HEK293 (cell line): ENCODE results near the gene PLS3.

Experiments used
- CTCF ChIA-PET: fragments of 350-600 bp; formaldehyde crosslinking; extraction: SDS; loops from one replicate; lab custom pipeline; 2021; ENCODE audit warnings: antibody characterized with exemption; lab: Yijun Ruan, JAX
- POLR2A ChIA-PET: fragments of 300-600 bp; formaldehyde crosslinking; extraction: SDS; loops from one replicate; lab custom pipeline; 2020; ENCODE audit warnings: antibody characterized with exemption, inconsistent platforms; lab: Yijun Ruan, JAX
- H3K27ac ChIP-seq: fragments of 200-500 bp; sonication (Bioruptor generic); 2 replicates; pipeline ENCODE4 v1.5.1; 2014; ENCODE audit warnings: low read depth, low read length, control low read depth, inconsistent platforms; ENCODE audit errors: extremely low read depth
- H3K36me3 ChIP-seq, 2 experiments: fragments of 200-500 bp in 1 of 2; sonication (Bioruptor generic) in 1 of 2; 1 replicate in 1 of 2; 2 replicates in 1 of 2; pipeline ENCODE4 v1.5.1; 2014 to 2017; ENCODE audit warnings: inconsistent platforms in 2 of 2, low read length in 2 of 2; ENCODE audit not compliant: control insufficient read depth in 2 of 2, insufficient read depth in 1 of 2
- H3K4me1 ChIP-seq: fragments of 200-500 bp; sonication (Bioruptor generic); 2 replicates; pipeline ENCODE4 v1.5.1; 2014; ENCODE audit warnings: mild to moderate bottlenecking, low read length, inconsistent platforms; ENCODE audit not compliant: control insufficient read depth, insufficient read depth
- H3K4me3 ChIP-seq: 2 replicates; pipeline ENCODE4 v1.5.1; 2011; ENCODE audit warnings: low read depth, mild to moderate bottlenecking, control low read depth, low read length, moderate library complexity
- H3K9me3 ChIP-seq: fragments of 200-500 bp; sonication (Bioruptor generic); 2 replicates; pipeline ENCODE4 v1.5.1; 2014; ENCODE audit warnings: low read depth, low read length, inconsistent platforms; ENCODE audit not compliant: control insufficient read depth, insufficient read depth
- ATF2 ChIP-seq: fragments of 450-650 bp; formaldehyde crosslinking; IDR thresholded peaks from 2 replicates; pipeline ENCODE4 v1.5.1; 2016; ENCODE audit warnings: missing biosample characterization, missing genetic modification characterization, low read depth
- FEZF1 ChIP-seq: fragments of 450-650 bp; formaldehyde crosslinking; IDR thresholded peaks from 2 replicates; pipeline ENCODE4 v1.5.1; 2016; ENCODE audit warnings: missing biosample characterization, missing genetic modification characterization
- IKZF3 ChIP-seq: fragments of 450-650 bp; IDR thresholded peaks from 2 replicates; pipeline ENCODE4 v1.5.0; 2018; ENCODE audit warnings: missing biosample characterization, mild to moderate bottlenecking, missing genetic modification characterization, moderate library complexity
- OSR2 ChIP-seq: fragments of 450-650 bp; formaldehyde crosslinking; IDR thresholded peaks from 2 replicates; pipeline ENCODE4 v1.5.1; 2016; ENCODE audit warnings: missing biosample characterization, missing genetic modification characterization
- SP7 ChIP-seq: fragments of 450-650 bp; formaldehyde crosslinking; IDR thresholded peaks from 2 replicates; pipeline ENCODE4 v1.5.1; 2016; ENCODE audit warnings: missing biosample characterization, missing genetic modification characterization
- TRIM28 ChIP-seq: IDR thresholded peaks from 2 replicates; pipeline ENCODE4 v1.6.1; 2011; ENCODE audit warnings: low read length, control low read depth, borderline replicate concordance
- TSHZ1 ChIP-seq: fragments of 450-650 bp; formaldehyde crosslinking; IDR thresholded peaks from 2 replicates; pipeline ENCODE4 v1.5.1; 2016; ENCODE audit warnings: missing biosample characterization, missing genetic modification characterization, borderline replicate concordance
- WT1 ChIP-seq: fragments of 450-650 bp; formaldehyde crosslinking; IDR thresholded peaks from 2 replicates; pipeline ENCODE4 v1.5.1; 2016; ENCODE audit warnings: missing biosample characterization, missing genetic modification characterization
- YY1 ChIP-seq: fragments of 450-650 bp; formaldehyde crosslinking; IDR thresholded peaks from 2 replicates; pipeline ENCODE4 v1.5.1; 2018; ENCODE audit warnings: missing biosample characterization, missing genetic modification characterization
- ZBTB20 ChIP-seq: fragments of 450-650 bp; formaldehyde crosslinking; IDR thresholded peaks from 2 replicates; pipeline ENCODE4 v1.5.1; 2016; ENCODE audit warnings: missing biosample characterization, missing genetic modification characterization
- ZBTB21 ChIP-seq: fragments of 450-650 bp; formaldehyde crosslinking; IDR thresholded peaks from 2 replicates; pipeline ENCODE4 v1.5.1; 2017; ENCODE audit warnings: missing biosample characterization, missing genetic modification characterization
- ZNF112 ChIP-seq: fragments of 450-650 bp; formaldehyde crosslinking; IDR thresholded peaks from 2 replicates; pipeline ENCODE4 v1.5.0; 2017; ENCODE audit warnings: missing biosample characterization, missing genetic modification characterization
- ZNF155 ChIP-seq: fragments of 450-650 bp; formaldehyde crosslinking; IDR thresholded peaks from 2 replicates; pipeline ENCODE4 v1.5.1; 2016; ENCODE audit warnings: missing biosample characterization, missing genetic modification characterization
- ZNF174 ChIP-seq: fragments of 450-650 bp; formaldehyde crosslinking; IDR thresholded peaks from 2 replicates; pipeline ENCODE4 v1.5.0; 2017; ENCODE audit warnings: missing biosample characterization, mild to moderate bottlenecking, missing genetic modification characterization
- ZNF214 ChIP-seq: fragments of 450-650 bp; formaldehyde crosslinking; IDR thresholded peaks from 2 replicates; pipeline ENCODE4 v1.5.1; 2017; ENCODE audit warnings: missing biosample characterization, mild to moderate bottlenecking, missing genetic modification characterization, borderline replicate concordance
- ZNF221 ChIP-seq: fragments of 450-650 bp; formaldehyde crosslinking; IDR thresholded peaks from 2 replicates; pipeline ENCODE4 v1.5.1; 2017; ENCODE audit warnings: missing biosample characterization, missing genetic modification characterization, borderline replicate concordance
- ZNF24 ChIP-seq: fragments of 450-650 bp; formaldehyde crosslinking; IDR thresholded peaks from 2 replicates; pipeline ENCODE4 v1.5.1; 2016; ENCODE audit warnings: missing biosample characterization, missing genetic modification characterization
- ZNF561 ChIP-seq: fragments of 450-650 bp; IDR thresholded peaks from 2 replicates; pipeline ENCODE4 v1.5.1; 2018; ENCODE audit warnings: missing biosample characterization, missing genetic modification characterization, borderline replicate concordance
- ZNF621 ChIP-seq: fragments of 450-650 bp; formaldehyde crosslinking; IDR thresholded peaks from 2 replicates; pipeline ENCODE4 v1.5.1; 2017; ENCODE audit warnings: missing biosample characterization, missing genetic modification characterization
- ZNF624 ChIP-seq: fragments of 450-650 bp; formaldehyde crosslinking; IDR thresholded peaks from 2 replicates; pipeline ENCODE4 v1.5.1; 2017; ENCODE audit warnings: missing biosample characterization, missing genetic modification characterization
- ZNF658 ChIP-seq: fragments of 450-650 bp; formaldehyde crosslinking; IDR thresholded peaks from 2 replicates; pipeline ENCODE4; 2016; ENCODE audit warnings: missing biosample characterization, missing genetic modification characterization
- ZNF677 ChIP-seq: fragments of 450-650 bp; IDR thresholded peaks from 2 replicates; pipeline ENCODE4 v1.5.0; 2018; ENCODE audit warnings: missing biosample characterization, mild to moderate bottlenecking, missing genetic modification characterization, moderate library complexity
- ZSCAN18 ChIP-seq: fragments of 450-650 bp; formaldehyde crosslinking; IDR thresholded peaks from 2 replicates; pipeline ENCODE4 v1.5.1; 2016; ENCODE audit warnings: missing biosample characterization, missing genetic modification characterization
- ZSCAN23 ChIP-seq: fragments of 450-650 bp; formaldehyde crosslinking; IDR thresholded peaks from 2 replicates; pipeline ENCODE4 v1.5.1; 2016; ENCODE audit warnings: missing biosample characterization, missing genetic modification characterization

The PLS3 gene

GRCh38 chrX:115616943-115617563 is 56.1 kb downstream of the PLS3 start (continued):
- TF ChIP-seq WT1 (tag by site-specific recombination), result no peak
- TF ChIP-seq SP7 (tag by site-specific recombination), result peak; percentile 57; the same call in 1 of the 2 replicates
- TF ChIP-seq ZNF677 (tag by site-specific recombination), result no peak
- TF ChIP-seq IKZF3 (tag by site-specific recombination), result peak; percentile 45; the same call in 1 of the 2 replicates

GRCh38 chrX:115622534-115622933 is 61.6 kb downstream of the PLS3 start:
- TF ChIP-seq ATF2 (tag by site-specific recombination), result no peak
- ChIA-PET CTCF (interaction anchor here (1.1 kb wide), 1 partner anchor 292 kb away, joined by 3 read pairs; no protein-coding TSS in a partner anchor), POLR2A (no interaction called here)
- H3K4me1 ChIP-seq, result no peaks in the 10 kb centered on the region
- no peak overlapping the region for H3K4me3 ChIP-seq
- H3K36me3 ChIP-seq, result peaks cover 23 to 42% of the 10 kb centered on the region in 2 experiments
- no peak overlapping the region for H3K27ac ChIP-seq
- no peaks in the 10 kb centered on the region for H3K9me3 ChIP-seq

GRCh38 chrX:115624916-115625315 is 63.9 kb downstream of the PLS3 start:
- Histone ChIP-seq H3K9me3 (no peaks in the 10 kb centered on the region), H3K36me3 (peaks cover 25 to 64% of the 10 kb centered on the region in 2 experiments), H3K4me3 (no peak overlapping the region), H3K27ac (no peak overlapping the region), H3K4me1 (no peaks in the 10 kb centered on the region)
- CTCF ChIA-PET, result interaction anchor here (0.6 to 1.1 kb wide), 2 partner anchors 18 to 349 kb away, joined by 3 to 6 read pairs; no protein-coding TSS in a partner anchor
- no peak for TF ChIP-seq OSR2 (tag by site-specific recombination)
- TF ChIP-seq ZNF621, result no peak
- TF ChIP-seq ZSCAN23 (tag by site-specific recombination), result no peak
- no peak for TF ChIP-seq FEZF1 (tag by site-specific recombination)
- no peak for TF ChIP-seq ZNF155 (tag by site-specific recombination)
- TF ChIP-seq ZNF561 (tag by site-specific recombination), result no peak
- TF ChIP-seq ZNF112, result no peak
- no peak for TF ChIP-seq WT1 (tag by site-specific recombination)
- no peak for TF ChIP-seq YY1 (tag by site-specific recombination)
- TF ChIP-seq SP7 (tag by site-specific recombination), result no peak
- TF ChIP-seq ZNF24 (tag by site-specific recombination), result no peak
- TF ChIP-seq ZSCAN18 (tag by site-specific recombination), result no peak
- TF ChIP-seq ZNF624 (tag by site-specific recombination), result no peak
- POLR2A ChIA-PET, result no interaction called here

- ChIA-PET CTCF (interaction anchor here (0.6 to 1.1 kb wide), 2 partner anchors 17 to 294 kb away, joined by 3 to 6 read pairs; no protein-coding TSS in a partner anchor), POLR2A (no interaction called here)
- H3K9me3 ChIP-seq, result no peaks in the 10 kb centered on the region
- peaks cover 26 to 70% of the 10 kb centered on the region in 2 experiments for H3K36me3 ChIP-seq
- H3K27ac ChIP-seq, result no peak overlapping the region
- H3K4me1 ChIP-seq, result no peaks in the 10 kb centered on the region
- H3K4me3 ChIP-seq, result no peak overlapping the region
- TF ChIP-seq ZNF621, result no peak
- TF ChIP-seq ZNF214 (tag by site-specific recombination), result no peak
- no peak for TF ChIP-seq TRIM28
- no peak for TF ChIP-seq ZNF221 (tag by site-specific recombination)
- no peak for TF ChIP-seq ZBTB21
- no peak for TF ChIP-seq ZNF174 (tag by site-specific recombination)
- no peak for TF ChIP-seq TSHZ1 (tag by site-specific recombination)
- no peak for TF ChIP-seq ZNF658 (tag by site-specific recombination)
- no peak for TF ChIP-seq ZBTB20 (tag by site-specific recombination)
Observed at GRCh38 chrX:115625572-115626301, 64.8 kb downstream of the PLS3 start.
